NCI-H345 treated with DMSO at 0.1 percent for 48 hours (cell line): ENCODE measurements around the gene TAPBP.
"Not testable (repeated sequence)": the region's sequence is repeated elsewhere in the genome, so short reads cannot be mapped to it uniquely, and the experiment has no call there.

Experiments used
- DNase-seq: peaks from one replicate; lab custom pipeline; 2025; ENCODE audit not compliant: unreplicated experiment; lab: John Stamatoyannopoulos, UW

TAPBP gene

DNA sequence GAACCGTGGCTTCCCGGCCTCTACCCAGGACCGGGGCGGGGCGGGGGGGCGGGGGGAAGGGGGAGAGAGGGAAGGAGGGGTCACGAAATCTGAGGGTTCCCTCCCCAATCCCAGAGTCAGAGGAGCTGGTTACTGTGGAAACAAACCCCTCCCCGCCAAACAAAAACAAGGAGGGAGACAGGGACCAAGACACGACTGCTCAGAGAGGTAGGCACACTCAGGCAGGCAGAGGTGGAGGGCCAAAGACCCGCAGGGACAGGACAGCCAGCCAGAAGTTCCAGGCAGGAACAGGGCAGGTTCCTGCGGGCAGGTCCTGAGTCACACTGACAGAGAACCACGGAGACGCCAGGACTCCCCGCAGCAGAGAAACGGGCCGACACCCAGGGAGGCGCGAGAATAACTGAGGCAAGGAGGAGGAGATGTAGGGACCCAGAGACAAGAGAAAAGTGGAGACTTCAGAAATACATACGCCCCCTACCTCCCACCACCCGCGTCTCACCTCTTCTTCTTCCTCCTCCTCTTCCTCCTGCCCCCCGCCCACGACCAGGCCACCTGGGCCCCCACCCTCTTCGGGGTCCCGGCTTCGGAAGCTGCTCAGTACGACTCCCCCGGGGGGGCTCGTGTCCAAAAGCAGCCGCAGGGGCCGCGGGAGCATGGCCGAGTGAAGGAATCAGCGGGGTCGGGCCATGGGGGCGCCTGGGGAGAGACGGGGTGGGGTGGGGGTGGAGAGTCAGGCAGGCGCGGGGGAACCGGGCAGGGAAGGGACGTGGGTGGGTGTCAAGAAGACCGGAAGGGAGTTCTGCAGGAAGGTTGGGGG is 15.7 kb downstream of the TAPBP start:
- DNase-seq: no peak

DNA sequence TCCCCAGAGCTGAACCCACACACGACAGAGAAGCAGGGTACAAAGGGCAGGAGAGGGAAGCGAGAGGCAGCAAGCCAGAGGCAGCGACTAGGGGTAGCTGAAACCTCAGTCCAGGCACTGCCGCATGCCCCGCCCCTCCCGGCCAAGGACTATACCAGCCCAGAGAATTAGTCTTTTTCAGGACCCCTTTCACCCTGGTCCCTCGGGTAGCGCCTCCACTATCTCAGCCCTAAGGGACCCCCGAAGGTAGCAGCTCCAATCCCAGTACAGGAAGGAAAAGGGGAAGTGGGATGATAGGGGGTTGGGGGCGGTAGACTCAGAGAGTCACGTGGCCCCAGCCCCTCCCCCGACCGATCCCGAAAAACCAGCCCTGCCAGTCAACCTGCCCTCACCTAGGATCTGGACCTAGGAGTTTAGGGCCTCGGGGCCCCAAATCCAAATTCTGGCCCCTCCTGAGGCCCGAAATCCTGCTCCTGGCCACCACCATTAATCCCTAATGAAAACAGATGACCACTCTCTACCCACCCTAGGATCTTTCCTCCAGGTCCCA is 16.4 kb downstream of the TAPBP start:
- no peak for DNase-seq

DNA sequence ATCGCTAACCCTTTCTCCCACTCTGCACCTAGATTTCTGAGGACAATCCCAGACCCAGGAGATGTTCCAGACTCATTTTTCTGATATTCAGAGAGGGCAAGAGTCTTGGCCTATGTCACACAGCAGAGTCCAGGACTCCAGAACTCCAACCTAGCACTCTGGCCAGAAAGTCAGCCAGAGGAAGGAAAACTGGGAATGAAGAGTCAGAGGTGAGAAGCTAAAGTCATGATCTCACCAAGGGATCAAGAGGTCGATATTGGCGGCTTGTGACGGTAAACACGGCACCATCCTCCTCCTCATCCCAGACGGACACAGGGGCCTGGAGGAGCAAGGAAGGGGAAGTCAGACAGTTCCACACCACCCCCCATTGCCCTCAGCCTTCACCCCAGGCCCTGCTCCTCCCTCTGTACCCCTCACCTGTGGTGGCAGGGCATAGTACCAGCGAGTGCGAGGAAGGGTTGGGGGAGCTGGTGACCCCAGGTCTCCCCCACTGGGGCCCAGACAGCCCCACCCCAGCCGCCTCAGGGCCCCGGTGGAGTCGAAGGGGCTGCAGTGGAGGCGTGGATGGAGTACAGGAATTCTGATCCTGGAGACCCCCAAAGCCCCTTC is 17.0 kb downstream of the TAPBP start:
- no peak for DNase-seq

DNA sequence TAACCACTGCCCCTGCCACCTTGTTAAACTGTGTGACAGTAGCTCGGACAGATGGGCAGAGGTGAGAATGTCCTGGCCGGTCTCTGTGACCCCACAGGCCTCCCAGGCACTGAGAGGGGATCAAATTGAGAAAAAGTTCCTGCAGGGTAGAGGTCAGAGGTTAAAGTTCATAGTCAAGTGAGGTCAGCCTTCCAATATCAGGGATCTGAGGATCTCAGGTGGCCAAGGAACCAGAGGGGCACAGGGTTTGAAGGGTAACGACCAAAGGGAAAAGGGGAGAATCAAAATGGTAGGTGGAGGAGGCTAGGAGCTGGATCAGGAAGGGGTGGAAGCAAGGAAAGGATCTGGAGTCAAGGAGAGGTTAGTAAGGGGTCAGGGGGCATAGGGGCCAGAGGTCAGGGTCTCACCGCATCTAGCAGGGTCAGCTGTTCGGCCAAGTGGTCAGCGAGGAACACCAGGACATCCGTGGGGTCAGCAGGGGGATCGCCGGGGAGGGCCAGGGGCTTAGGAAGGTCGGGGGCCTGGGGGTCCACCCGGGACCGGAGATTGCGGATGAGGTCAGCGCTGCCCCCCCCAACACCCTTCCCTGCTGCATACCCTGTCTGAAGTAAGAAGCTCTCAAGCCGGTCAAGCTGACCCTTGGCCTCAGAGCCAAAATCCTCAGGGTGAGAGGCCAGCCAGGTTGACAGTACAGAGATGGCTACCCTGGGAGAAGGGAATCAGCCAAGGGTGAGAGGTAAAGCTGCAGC is 18.1 kb downstream of the TAPBP start:
- DNase-seq: no peak

DNA sequence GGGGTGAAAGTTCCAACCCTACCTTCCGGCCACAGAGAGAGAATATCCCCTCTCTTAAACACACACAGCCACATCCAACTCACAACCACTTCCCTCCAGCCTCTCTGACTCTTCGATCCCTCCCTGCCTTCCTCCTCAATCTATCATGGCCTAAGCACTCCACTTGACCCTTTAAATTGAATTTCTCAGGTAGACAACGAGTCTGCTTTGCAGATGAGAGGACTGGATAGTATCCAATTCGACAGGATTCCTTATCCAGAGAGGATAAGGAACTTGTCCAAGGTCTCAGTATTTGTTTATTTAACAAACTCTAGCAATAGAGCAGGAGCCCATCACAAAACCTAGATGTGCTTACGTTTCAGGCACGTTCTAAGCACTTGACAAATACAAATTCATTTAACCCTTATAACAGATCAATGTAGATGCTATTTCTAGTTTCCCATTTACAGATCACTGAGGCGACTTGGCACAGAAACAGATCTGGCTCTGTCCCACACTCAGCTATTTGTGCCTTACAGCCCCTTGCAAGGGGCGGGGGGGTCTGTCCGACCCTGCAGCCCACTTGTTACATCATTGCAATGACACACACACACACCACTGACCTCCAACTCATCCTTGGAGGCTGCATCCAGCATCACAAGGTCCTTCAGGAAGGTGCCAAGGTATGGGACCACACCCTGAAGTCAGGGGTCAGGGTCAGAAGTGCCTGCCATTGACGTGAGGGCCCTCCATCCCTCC is 19.6 kb downstream of the TAPBP start:
- DNase-seq: no peak

DNA sequence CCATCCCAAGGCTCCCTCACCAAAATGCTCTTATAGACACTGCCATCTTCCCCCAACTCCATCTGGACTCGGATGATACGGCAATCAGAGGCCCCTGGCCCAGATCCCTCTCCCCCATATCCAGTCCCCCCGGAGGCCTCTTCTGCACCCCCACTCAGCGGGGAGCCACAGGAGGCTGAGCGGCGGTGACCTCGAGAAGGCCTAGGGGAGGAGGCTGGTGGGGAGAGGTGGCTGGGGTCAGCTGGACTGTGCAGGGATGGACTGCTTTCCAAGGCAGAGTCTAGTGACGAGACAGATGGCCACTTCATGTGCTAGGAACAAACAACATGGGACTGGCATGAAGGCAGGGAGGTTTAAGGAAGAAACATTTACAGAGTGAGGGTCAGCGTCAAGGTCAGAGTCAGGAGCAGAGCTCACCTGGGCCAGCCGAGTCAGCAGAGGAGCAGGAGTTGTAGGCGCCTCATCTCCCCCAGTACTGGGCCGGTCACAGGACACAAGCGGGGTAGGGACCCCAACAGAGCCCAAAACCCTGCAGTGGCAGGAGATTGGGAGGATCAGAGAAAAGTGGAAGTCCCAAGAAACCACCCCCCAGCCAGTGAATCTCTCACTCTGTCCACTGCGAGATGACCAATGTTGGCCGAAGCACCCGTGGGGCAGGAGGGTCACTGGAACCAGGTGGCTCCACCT is 20.7 kb downstream of the TAPBP start:
- DNase-seq: no peak

DNA sequence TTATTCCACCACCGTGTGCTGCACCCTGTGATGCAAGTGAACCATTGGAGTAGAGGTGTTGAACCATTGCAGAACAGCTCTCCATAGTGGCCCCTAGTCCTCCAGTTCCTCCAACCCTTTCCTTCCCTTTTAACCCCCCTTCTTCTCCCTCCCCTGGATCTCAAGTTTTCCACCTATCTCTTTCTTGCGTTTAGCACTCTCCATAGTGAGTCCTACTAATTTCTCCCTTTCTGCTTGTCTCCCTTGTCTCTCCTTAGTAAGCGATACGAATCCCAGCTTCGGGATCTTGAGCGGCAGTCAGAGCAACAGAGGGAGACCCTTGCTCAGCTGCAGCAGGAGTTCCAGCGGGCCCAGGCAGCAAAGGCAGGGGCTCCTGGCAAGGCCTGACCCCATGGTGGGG is 23.4 kb downstream of the TAPBP start:
- no peak for DNase-seq

DNA sequence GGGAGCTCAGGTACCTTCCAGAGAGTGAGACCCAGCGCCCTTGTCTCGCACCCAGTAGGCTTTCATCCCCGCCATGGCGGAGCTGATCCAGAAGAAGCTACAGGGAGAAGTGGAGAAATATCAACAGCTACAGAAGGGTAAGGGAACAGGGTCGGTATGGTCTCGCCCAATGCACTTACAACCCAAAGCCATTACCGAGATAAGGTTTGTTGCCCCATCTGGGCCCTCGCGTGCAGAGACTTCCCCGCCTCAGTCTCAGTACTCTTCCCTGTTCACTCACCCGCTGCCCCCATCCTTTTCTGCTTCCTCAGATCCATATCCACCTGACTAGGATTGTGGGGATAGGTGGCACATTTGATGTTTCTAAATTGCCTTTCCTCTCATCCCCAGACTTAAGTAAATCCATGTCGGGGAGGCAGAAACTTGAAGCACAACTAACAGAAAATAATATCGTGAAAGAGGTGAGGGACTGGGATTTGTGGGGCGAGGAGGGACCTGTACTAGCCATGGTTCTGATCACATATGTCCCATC is 24.0 kb downstream of the TAPBP start:
- DNase-seq: no peak

DNA sequence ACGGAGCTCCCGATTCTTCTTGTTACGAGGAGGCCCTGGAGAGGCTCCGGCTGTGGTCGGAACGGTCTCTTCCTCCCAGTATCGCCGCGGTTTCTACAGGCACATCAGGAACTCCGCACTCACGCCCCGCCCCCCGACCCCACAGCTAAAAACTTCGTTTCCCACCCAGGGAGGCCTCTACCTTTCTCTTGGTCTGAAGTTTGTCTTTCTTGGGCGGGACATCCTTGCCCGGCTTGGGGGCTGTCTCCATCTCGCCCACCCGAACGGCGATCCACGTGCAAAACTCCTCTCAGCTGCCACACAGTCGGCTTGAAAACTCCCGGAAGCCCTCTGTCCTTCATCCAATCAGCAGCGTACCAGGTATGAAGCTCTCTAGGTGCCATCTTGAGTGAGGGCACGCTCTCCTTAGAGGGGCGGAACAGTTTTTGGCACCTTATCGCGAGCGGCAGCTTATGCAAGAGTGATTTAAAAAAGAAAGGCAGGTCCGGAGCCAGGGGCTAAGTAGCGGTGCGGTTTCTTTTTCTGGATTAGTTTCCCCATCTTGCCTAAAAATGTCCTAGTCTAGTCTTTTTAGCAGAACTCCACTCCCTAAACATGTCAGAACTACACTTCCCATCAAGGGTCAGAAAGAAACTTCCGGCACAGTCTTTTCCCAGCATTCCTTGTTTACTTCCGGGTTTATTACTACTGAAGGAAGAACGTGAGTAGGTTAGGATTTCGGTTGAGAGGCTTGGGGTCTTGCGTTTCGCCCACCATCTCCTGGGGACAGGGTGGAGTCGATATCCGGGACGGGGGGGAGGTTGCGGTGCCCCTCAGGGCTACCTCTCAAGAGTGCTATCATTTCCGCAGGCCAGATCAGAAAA is 24.7 kb downstream of the TAPBP start, which contains the start of the genes PFDN6 and WDR46:
Gene PFDN6 (plus strand): TSS at position 681 of the 863 bp plus-strand sequence. CDS start 256 bp downstream, outside the sequence.
Gene WDR46 (minus strand): TSS at position 319 of the 863 bp plus-strand sequence. CDS start 69 bp downstream, at position 250.
- peak; percentile 97 for DNase-seq

DNA sequence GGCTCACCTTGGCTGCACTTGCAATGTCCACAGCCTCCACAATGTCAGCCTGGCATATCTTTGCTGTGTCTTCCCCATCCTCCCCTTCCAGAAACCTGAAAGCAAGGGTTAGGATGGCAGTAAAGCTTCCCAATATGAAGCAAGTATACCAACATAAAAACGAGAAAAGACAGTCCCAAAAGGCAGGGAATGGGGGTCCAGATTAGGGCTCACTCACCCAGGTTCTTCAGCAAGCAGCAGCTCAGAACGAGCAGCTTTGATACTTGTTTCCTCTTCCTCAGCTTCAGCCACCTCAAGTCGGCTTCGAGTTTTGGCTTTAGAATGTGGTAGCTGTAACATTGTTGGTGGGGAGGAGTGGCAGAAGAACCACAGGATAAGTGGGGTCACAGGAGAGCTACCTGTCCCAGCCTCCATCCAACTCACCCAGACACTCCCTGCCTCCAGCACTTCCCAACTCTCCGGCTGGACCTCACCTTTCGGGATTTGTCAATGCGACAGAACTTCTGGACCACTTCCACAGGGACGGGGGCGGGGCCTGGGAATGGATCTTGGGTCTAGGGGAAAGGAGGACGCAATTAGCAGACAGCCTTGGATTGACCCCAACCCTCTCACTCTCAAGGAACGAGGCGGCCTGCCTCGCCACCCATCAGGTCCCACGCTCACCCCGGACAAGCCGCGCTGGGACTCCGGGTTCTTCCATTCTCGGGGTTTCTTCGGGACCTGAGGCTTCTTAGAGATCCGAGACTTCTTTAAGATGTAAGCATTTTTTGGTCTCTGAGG is 25.5 kb downstream of the TAPBP start:
- no peak for DNase-seq

DNA sequence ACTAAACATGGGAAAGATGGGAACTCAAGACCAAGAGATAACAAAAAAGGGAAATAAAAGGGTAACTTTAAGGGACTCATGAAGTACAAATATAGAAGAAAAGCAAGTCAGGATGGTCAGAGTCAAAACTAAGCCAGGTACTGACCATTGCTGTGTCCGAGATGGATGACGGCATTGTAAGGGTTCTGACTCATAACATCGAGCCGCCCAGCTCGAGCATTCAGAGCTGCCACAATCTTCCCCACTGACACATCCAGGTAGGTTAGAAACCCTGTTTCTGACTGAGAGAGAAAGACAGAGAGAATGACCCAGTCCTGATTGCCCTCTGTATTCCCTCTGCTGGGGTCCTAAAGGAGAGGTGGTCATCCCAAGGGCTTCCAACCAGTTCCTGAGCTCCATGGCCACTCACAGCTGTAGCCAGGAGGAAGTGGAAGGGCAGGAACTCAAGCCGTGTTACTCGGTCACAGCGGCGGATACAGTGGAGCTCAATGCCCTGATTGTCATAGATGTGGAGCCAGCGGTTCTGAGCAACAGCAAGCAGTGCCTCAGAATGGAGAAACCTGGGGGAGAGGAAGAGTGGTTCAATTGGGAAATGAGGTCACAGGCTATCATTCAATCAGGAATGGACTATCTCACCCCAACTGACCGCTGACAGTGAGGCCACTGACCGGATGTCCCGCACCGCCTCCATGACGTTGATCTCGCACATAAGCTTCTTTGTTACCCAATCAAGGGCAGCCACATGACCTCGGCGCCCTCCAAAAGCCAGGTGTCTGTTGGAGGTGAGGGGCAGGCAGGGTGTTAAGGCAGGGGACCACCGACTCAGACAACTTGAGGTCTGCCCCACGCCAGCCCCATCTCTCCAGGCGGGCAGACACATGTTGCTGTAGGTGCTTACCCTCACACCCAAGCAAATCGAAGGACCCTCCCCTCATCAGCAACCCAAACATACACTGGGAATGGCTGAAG is 26.6 kb downstream of the TAPBP start:
- DNase-seq: no peak

DNA sequence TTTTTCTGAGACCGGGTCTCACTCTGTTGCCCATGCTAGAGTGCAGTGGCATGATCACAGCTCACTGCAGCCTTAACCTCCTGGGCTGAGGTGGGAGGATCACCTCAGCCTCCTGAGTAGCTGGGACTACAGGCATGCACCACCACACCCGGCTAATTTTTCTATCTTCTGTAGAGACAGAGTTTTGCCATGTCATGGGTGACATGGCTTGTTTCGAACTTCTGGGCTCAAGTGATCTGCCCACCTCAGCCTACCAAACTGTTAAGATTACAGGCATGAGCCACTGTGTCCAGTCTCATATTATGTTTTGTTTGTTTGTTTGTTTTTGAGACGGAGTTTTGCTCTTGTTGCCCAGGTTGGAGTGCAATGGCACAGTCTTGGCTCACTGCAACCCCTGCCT is 28.7 kb downstream of the TAPBP start:
- not testable (repeated sequence) for DNase-seq

DNA sequence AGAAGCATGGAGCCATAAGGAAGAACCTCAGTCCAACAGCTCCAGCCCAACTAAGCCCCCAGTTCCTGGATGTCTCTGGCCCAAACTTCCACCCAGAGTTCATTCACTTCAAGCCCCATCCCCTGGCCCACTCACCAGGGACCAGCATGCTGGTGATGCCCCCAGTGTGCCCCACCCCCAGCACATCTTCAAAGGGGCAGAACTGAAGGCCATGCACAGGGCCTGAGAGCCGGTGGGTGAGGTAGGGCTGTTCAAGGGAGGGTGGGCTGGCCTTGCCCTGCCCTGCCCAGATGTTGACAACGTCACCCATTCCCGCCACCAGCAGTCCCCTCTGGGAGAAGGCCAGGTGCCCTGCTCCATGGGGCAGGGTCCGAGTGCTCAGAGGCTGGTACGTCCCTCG is 33.3 kb downstream of the TAPBP start:
- DNase-seq: no peak

DNA sequence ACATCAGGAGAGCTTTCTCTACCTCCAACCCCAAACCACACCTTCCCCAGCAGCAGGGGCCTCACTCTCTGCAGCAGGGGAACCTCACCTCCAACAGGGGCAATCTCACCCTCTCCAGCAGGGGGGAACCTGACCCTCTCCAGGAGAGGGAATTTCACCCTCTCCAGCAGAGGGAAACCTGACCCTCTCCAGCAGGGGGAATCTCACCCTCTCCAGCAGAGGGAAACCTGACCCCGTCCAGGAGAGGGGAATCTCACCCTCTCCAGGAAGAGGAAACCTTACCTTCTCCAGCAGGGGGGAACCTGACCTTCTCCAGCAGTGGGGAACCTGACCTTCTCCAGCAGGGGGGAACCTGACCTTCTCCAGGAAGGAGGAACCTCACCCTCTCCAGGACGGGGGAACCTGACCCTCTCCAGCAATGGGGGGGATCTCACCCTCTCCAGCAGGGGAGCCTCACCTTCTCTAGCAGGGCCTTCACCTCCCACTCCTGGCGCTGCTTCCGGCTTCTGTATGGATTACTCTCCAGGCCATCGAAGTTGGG is 33.8 kb downstream of the TAPBP start:
- DNase-seq: no peak

DNA sequence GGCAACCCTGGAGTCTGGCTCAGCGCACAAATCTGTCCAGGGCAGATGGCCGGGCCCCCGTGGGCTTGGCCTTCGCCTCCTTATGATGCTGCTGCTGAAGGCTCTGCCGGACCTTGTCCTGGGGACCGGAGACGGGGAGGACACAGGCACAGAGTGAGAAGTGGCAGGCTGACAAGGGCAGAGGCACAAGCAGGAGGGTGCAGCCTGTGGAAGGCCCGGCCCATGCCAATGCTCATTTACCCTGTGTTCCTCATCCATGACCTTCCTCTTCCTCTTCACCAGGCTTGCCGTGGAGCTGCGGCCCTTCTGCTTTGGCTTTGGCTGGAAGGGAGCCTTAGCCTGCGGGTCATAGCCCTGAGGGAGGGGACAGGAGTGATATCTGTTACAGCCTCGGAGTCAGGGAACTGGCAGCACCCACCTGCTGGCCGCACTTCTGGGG is 34.6 kb downstream of the TAPBP start:
- DNase-seq: no peak

DNA sequence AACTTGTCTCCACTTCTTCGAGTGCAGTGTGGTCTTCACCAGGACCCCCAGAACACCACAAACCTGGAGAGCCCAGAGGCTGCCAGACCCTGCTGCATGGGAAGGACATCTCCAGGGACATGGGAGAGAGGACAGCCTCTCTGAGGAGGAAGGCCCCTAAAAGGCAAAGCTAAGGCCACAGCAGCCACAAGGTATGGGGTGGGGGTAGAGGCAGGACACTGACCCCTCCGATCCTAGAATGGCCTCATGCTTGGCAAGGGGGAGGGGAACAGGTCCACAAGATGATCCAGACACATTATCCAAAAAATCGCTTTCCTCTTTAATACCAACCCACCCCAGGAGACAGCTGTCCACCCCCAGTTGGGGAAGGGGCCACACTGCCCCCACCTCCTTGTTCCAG is 35.1 kb downstream of the TAPBP start:
- DNase-seq: no peak

DNA sequence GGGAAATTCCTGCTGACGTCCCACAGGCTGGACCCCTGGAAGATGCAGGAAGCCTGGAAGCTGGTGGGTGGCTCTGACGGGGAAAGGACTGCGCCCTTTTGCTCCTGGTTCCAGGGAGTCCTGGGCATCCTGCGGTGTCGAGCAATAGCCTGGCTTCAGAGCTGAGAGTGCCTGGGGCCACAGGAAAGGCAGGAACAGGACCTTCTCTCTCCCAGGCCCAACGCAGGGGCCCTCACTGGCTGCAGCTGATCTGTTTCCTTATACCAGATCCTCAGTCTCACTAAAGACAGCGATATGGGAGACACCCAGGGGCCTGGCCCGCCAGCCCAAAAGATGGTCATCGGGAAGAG is 35.5 kb downstream of the TAPBP start:
- no peak for DNase-seq
